DMS53 (cell line): Measurements from ENCODE around the gene ELMO1.

Experiments used
- DNase-seq: peaks from one replicate; lab custom pipeline; 2025; lab: John Stamatoyannopoulos, UW

Gene ELMO1

GRCh38 chr7:37431413-37431812, 17.3 kb downstream of the ELMO1 start:
- DNase-seq: no peak

- no peak for DNase-seq
These were observed 18.0 kb downstream of the ELMO1 start for GRCh38 chr7:37430640-37431039.

GRCh38 chr7:37430171-37430570, 18.5 kb downstream of the ELMO1 start:
- no peak for DNase-seq

GRCh38 chr7:37429435-37429791, 19.3 kb downstream of the ELMO1 start:
- DNase-seq: no peak

- no peak for DNase-seq
These were observed 19.8 kb downstream of the ELMO1 start for GRCh38 chr7:37428681-37429434.

- DNase-seq: no peak
These were observed 21.3 kb downstream of the ELMO1 start for GRCh38 chr7:37427276-37427940.

- DNase-seq: no peak
These were observed 23.2 kb downstream of the ELMO1 start for GRCh38 chr7:37425498-37425897.

GRCh38 chr7:37424995-37425394, 23.7 kb downstream of the ELMO1 start:
- DNase-seq: no peak

- DNase-seq: no peak
These were observed 24.1 kb downstream of the ELMO1 start for GRCh38 chr7:37424521-37424920.

- no peak for DNase-seq
These were observed 26.7 kb downstream of the ELMO1 start for GRCh38 chr7:37421861-37422500.

GRCh38 chr7:37420946-37421695, 27.5 kb downstream of the ELMO1 start:
- no peak for DNase-seq

- no peak for DNase-seq
These were observed 29.2 kb downstream of the ELMO1 start for GRCh38 chr7:37419496-37419895.

GRCh38 chr7:37418381-37418780, 30.3 kb downstream of the ELMO1 start:
- DNase-seq: no peak

GRCh38 chr7:37417107-37417474, 31.6 kb downstream of the ELMO1 start:
- no peak for DNase-seq

GRCh38 chr7:37416378-37417106, 32.1 kb downstream of the ELMO1 start:
- no peak for DNase-seq

GRCh38 chr7:37415629-37416028, 33.0 kb downstream of the ELMO1 start:
- DNase-seq: no peak

GRCh38 chr7:37414352-37414983, 34.2 kb downstream of the ELMO1 start:
- no peak for DNase-seq

- DNase-seq: no peak
These were observed 37.1 kb downstream of the ELMO1 start for GRCh38 chr7:37411444-37412034.

- no peak for DNase-seq
These were observed 38.1 kb downstream of the ELMO1 start for GRCh38 chr7:37410305-37411229.

- no peak for DNase-seq
These were observed 39.2 kb downstream of the ELMO1 start for GRCh38 chr7:37409461-37409860.
